ENCODE results near the gene NAPA.

Gene NAPA

GRCh38 chr19:47514869-47515588 is at the start of gene NAPA:
NAPA (minus strand) TSS chr19:47515063; CDS start chr19:47514940, 123 bp downstream.
- FAIRE-seq (peak; percentile 96), DNase-seq (ENCODE audit: low spot score) (peak; percentile 99)

GRCh38 chr19:47564081-47564480 is 49.2 kb upstream of the NAPA start:
- no peak for DNase-seq (ENCODE audit: low spot score)
- FAIRE-seq: no peak

- no peak for FAIRE-seq
Measured at GRCh38 chr19:47561440-47562057, 46.7 kb upstream of the NAPA start.

GRCh38 chr19:47560999-47561398 is 46.1 kb upstream of the NAPA start:
- FAIRE-seq (no peak), DNase-seq (ENCODE audit: low spot score) (no peak)

More at GRCh38 chr19:47561440-47562057, 46.7 kb upstream of the NAPA start:
- DNase-seq (ENCODE audit: low spot score): no peak

GRCh38 chr19:47550129-47550528 is 35.3 kb upstream of the NAPA start:
- FAIRE-seq (no peak), DNase-seq (ENCODE audit: low spot score) (no peak)

GRCh38 chr19:47549261-47549862 is 34.5 kb upstream of the NAPA start:
- DNase-seq (ENCODE audit: low spot score) (no peak), FAIRE-seq (no peak)

GRCh38 chr19:47547199-47547598 is 32.3 kb upstream of the NAPA start:
- FAIRE-seq (no peak), DNase-seq (ENCODE audit: low spot score) (no peak)

GRCh38 chr19:47545061-47545948 is 30.4 kb upstream of the NAPA start:
- FAIRE-seq (no peak), DNase-seq (ENCODE audit: low spot score) (no peak)

- FAIRE-seq (no peak), DNase-seq (ENCODE audit: low spot score) (no peak)
Measured at GRCh38 chr19:47544476-47544875, 29.6 kb upstream of the NAPA start.

- DNase-seq (ENCODE audit: low spot score) (no peak), FAIRE-seq (no peak)
Measured at GRCh38 chr19:47544075-47544474, 29.2 kb upstream of the NAPA start.

GRCh38 chr19:47542030-47542475 is 27.2 kb upstream of the NAPA start:
- FAIRE-seq (no peak), DNase-seq (ENCODE audit: low spot score) (no peak)

GRCh38 chr19:47541518-47541917 is 26.7 kb upstream of the NAPA start:
- DNase-seq (ENCODE audit: low spot score) (no peak), FAIRE-seq (no peak)

- FAIRE-seq: no peak
- DNase-seq (ENCODE audit: low spot score): no peak
Measured at GRCh38 chr19:47540748-47541147, 25.9 kb upstream of the NAPA start.

- FAIRE-seq (no peak), DNase-seq (ENCODE audit: low spot score) (no peak)
Measured at GRCh38 chr19:47539747-47540311, 25.0 kb upstream of the NAPA start.

- FAIRE-seq: no peak
- DNase-seq (ENCODE audit: low spot score): no peak
Measured at GRCh38 chr19:47538812-47539211, 23.9 kb upstream of the NAPA start.

- FAIRE-seq (no peak), DNase-seq (ENCODE audit: low spot score) (no peak)
Measured at GRCh38 chr19:47537493-47537892, 22.6 kb upstream of the NAPA start.

GRCh38 chr19:47534628-47535027 is 19.8 kb upstream of the NAPA start:
- DNase-seq (ENCODE audit: low spot score) (no peak), FAIRE-seq (no peak)

- no peak for FAIRE-seq
- DNase-seq (ENCODE audit: low spot score): no peak
Measured at GRCh38 chr19:47531640-47532387, 17.0 kb upstream of the NAPA start.

GRCh38 chr19:47529018-47529742 is 14.3 kb upstream of the NAPA start:
- FAIRE-seq (no peak), DNase-seq (ENCODE audit: low spot score) (no peak)

- DNase-seq (ENCODE audit: low spot score) (no peak), FAIRE-seq (no peak)
Measured at GRCh38 chr19:47526798-47527197, 11.9 kb upstream of the NAPA start.

All from urothelium cell line (cell line).